Measurements from ENCODE around the gene RPL10A. TPM values are rescaled to one million over a fixed set of nuclear protein-coding genes. Genes with fewer than 3 reads are reported as not detected.
A peak's percentile ranks its signal among the peaks of the same experiment; 100 is the strongest.
"Not testable (repeated sequence)": the region's sequence is repeated elsewhere in the genome, so short reads cannot be mapped to it uniquely, and the experiment has no call there.

RPL10A gene
- total RNA-seq, 2 experiments from 2014 or later: 2,437 to 2,507 TPM

DNA sequence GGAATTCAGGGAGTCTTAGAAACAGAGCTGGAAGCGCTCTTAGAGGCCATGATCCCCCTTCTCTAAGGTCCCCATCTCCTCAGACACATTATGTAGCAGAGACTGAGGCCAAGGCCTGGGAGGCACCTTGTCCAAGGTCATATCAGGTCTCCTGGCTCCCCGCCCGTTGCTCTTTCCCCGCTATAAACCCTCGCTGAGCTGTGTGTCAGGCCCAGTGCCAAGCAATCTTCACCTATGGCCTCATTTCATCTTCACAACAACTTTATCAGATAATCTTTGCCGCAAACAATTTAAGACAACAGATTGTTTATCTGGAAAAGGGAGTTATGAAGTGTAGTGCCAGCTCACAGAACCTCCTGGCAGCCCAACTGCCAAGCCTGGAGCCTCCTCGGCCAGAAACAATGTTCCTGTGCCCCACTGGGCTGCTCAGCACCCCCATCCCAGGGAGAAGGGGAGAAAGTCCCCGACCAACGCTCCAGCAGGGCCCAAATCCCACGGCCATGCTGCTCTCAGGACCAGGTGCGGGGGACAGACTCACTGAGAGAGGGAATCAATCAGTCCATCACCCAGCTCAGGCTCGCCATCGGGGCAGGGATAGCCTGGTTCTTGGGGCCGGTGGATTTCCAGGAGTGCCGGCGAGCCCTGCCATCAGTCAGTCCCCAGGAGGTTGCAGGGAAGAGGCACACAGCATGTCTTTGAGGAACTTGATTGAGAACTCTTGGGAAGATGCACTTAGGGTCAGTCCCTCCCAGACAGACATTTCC, 32.9 kb upstream of the RPL10A start:
- no peak overlapping the region for H3K4me3 Mint-ChIP-seq
- H3K4me1 Mint-ChIP-seq (ENCODE audit: low read depth): no peaks in the 10 kb centered on the region
- no peaks in the 10 kb centered on the region for H3K27me3 Mint-ChIP-seq (ENCODE audit: low read depth)
- no peaks in the 10 kb centered on the region for H3K36me3 Mint-ChIP-seq (ENCODE audit: low read depth)
- DNase-seq: no peak
- intact Hi-C loops (cut with micrococcal nuclease): no loop called here
- CTCF ChIA-PET: interaction anchor here (1.4 kb wide), 1 partner anchor 14 kb away, joined by 3 read pairs; no protein-coding TSS in a partner anchor
- H3K9me3 Mint-ChIP-seq: no peaks in the 10 kb centered on the region
- H3K27ac Mint-ChIP-seq: no peak overlapping the region

DNA sequence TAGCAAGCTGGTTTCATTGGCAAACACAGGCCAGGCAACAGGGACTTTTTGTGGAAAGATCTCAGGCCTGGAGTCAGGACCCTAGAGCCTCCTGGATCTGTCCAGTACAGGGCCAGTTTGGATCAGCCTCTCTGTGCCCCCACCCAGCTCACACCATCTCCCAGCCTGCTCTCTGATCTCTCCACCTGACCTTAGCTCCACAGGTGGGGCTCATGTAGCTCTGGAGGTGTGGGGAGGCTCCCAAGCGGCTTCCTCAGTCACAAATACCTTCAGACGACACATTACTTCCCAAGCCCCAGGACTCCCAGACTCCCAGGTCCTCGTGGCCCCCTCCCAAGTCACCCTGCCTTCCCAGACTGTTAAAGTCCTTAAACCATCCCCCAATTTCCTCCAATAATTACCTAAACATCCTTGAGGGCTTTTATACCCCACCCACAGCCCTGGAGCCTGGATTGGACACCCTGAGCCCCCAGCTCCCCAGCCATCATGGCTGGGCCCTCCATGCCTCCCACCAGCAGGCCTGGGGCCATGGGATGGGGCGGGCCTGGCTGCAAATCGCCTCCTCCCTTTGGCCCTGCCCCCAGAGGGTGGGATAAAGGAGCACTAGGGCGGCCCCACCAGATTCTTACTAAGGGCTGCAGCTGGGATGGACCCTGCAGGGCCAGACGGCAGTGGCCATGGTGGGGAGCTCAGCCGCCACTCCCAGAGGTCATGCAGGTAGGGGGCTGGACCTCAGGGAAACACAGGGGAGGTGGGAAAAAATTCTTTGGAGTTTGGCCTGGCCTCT, 31.9 kb upstream of the RPL10A start:
- Mint-ChIP-seq H3K9me3 (no peaks in the 10 kb centered on the region), H3K27ac (no peak overlapping the region), H3K4me1 (ENCODE audit: low read depth) (no peaks in the 10 kb centered on the region), H3K36me3 (ENCODE audit: low read depth) (no peaks in the 10 kb centered on the region), H3K27me3 (ENCODE audit: low read depth) (no peaks in the 10 kb centered on the region), H3K4me3 (no peak overlapping the region)
- DNase-seq: no peak
- intact Hi-C loops (cut with micrococcal nuclease): no loop called here
- CTCF ChIA-PET: interaction anchor here (0.6 to 1.0 kb wide), 2 partner anchors 15 to 94 kb away, joined by 3 to 5 read pairs; partner anchors contain the start of gene PPARD

- H3K27ac Mint-ChIP-seq; H3K9me3 Mint-ChIP-seq; H3K4me3 Mint-ChIP-seq; intact Hi-C loops (cut with micrococcal nuclease); DNase-seq; H3K27me3 Mint-ChIP-seq (ENCODE audit: low read depth); H3K36me3 Mint-ChIP-seq (ENCODE audit: low read depth); H3K4me1 Mint-ChIP-seq (ENCODE audit: low read depth): not testable (repeated sequence)
- CTCF ChIA-PET: interaction anchor here (0.6 to 2.4 kb wide), 3 partner anchors 11 to 605 kb away, joined by 3 to 6 read pairs (median 4); no protein-coding TSS in a partner anchor
Observed at GRCh38 chr6:35438378-35439065, 29.7 kb upstream of the RPL10A start.

DNA sequence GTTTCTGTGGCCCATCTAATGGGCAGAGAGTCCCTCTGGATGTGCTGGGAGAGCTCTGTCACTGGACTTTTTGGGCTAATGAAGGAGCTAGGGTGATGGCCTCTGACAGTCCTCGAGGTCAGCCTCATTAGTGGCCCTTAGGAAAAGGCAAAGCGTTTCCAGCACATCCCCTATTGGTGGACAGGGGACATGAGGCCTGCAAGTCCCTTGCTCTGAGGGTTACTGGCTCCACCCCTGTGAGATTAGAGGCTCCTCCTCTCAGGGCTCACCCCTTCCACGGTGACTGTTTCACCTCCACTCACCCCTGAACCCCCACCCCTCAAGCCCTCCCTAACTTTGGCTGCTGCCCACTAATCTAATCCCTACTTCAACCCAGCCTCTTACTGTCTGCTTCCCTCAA, 28.9 kb upstream of the RPL10A start:
- intact Hi-C loops (cut with micrococcal nuclease): no loop called here
- H3K27me3 Mint-ChIP-seq (ENCODE audit: low read depth): no peaks in the 10 kb centered on the region
- no peak overlapping the region for H3K27ac Mint-ChIP-seq
- H3K4me1 Mint-ChIP-seq (ENCODE audit: low read depth): no peaks in the 10 kb centered on the region
- no peaks in the 10 kb centered on the region for H3K36me3 Mint-ChIP-seq (ENCODE audit: low read depth)
- no peak for DNase-seq
- H3K9me3 Mint-ChIP-seq: no peaks in the 10 kb centered on the region
- CTCF ChIA-PET: interaction anchor here (1.7 to 2.4 kb wide), 2 partner anchors 10 to 93 kb away, joined by 4 to 6 read pairs; no protein-coding TSS in a partner anchor
- no peak overlapping the region for H3K4me3 Mint-ChIP-seq

DNA sequence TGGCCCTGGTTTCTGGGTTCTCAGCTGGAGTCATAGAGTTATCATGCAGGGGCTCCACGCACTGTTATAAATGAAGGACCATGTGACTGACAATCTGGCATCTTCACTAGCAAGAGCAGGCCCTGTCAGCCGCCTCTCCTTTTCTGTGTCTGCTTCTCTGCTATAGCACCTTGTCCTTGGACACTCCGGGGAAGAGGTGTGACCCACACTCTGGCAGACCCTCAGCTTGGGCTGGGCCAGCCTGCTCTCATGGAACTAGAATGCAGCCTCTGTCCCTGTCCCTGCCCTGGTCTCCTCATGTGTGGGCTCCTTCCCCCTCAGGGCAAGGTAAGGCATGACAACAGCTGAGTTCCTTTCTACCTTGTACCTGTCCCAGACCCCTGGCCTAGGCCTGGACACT, 27.0 kb upstream of the RPL10A start:
- Mint-ChIP-seq H3K4me1 (ENCODE audit: low read depth) (peaks cover 3% of the 10 kb centered on the region), H3K9me3 (no peaks in the 10 kb centered on the region), H3K27ac (no peak overlapping the region), H3K27me3 (ENCODE audit: low read depth) (no peaks in the 10 kb centered on the region), H3K36me3 (ENCODE audit: low read depth) (no peaks in the 10 kb centered on the region), H3K4me3 (no peak overlapping the region)
- intact Hi-C loops (cut with micrococcal nuclease): no loop called here
- no peak for DNase-seq
- CTCF ChIA-PET: interaction anchor here (0.6 to 1.1 kb wide), 3 partner anchors 22 to 113 kb away, joined by 3 to 5 read pairs (median 3); partner anchors contain the start of gene PPARD

- intact Hi-C loops (cut with micrococcal nuclease): no loop called here
- H3K27me3 Mint-ChIP-seq (ENCODE audit: low read depth): no peaks in the 10 kb centered on the region
- no peak overlapping the region for H3K27ac Mint-ChIP-seq
- CTCF ChIA-PET: interaction anchor here (0.6 to 1.1 kb wide), 2 partner anchors 23 to 100 kb away, joined by 3 read pairs; partner anchors contain the start of gene PPARD
- H3K4me3 Mint-ChIP-seq: no peak overlapping the region
- H3K4me1 Mint-ChIP-seq (ENCODE audit: low read depth): peaks cover 3% of the 10 kb centered on the region
- DNase-seq: no peak
- no peaks in the 10 kb centered on the region for H3K36me3 Mint-ChIP-seq (ENCODE audit: low read depth)
- H3K9me3 Mint-ChIP-seq: no peaks in the 10 kb centered on the region
Observed at GRCh38 chr6:35441642-35442041, 26.6 kb upstream of the RPL10A start.

GRCh38 chr6:35442693-35443092, 25.5 kb upstream of the RPL10A start:
- no peaks in the 10 kb centered on the region for H3K9me3 Mint-ChIP-seq
- intact Hi-C loops (cut with micrococcal nuclease): no loop called here
- no peak for DNase-seq
- no peaks in the 10 kb centered on the region for H3K27me3 Mint-ChIP-seq (ENCODE audit: low read depth)
- peaks cover 3% of the 10 kb centered on the region for H3K4me1 Mint-ChIP-seq (ENCODE audit: low read depth)
- H3K4me3 Mint-ChIP-seq: no peak overlapping the region
- no peak overlapping the region for H3K27ac Mint-ChIP-seq
- H3K36me3 Mint-ChIP-seq (ENCODE audit: low read depth): no peaks in the 10 kb centered on the region
- CTCF ChIA-PET: interaction anchor here (1.9 kb wide), 1 partner anchor 101 kb away, joined by 7 read pairs; no protein-coding TSS in a partner anchor

- H3K27ac Mint-ChIP-seq: no peak overlapping the region
Observed at GRCh38 chr6:35443341-35444030, 24.7 kb upstream of the RPL10A start.

DNA sequence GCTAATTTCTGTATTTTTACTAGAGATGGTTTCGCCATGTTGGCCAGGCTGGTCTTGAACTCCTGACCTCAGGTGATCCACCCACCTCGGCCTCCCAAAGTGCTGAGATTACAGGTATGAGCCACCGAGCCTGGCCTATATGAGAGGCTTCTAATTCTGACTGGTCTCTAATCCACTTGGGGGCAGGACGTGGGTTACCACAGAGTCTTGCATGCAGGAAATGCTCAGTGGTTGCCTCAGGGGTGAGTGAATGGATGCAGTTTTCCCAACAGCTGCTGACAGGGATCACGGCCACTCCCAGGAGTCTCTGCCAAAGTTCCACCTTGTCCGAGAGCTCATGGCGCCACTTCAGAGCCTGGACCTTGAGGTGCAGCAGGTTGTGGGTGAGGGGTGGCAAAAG, 22.5 kb upstream of the RPL10A start:
- Mint-ChIP-seq H3K36me3 (ENCODE audit: low read depth) (no peaks in the 10 kb centered on the region), H3K4me3 (no peak overlapping the region), H3K4me1 (ENCODE audit: low read depth) (peaks cover 6% of the 10 kb centered on the region), H3K27me3 (ENCODE audit: low read depth) (no peaks in the 10 kb centered on the region), H3K27ac (no peak overlapping the region), H3K9me3 (no peaks in the 10 kb centered on the region)
- DNase-seq: peak; percentile 46
- CTCF ChIA-PET: interaction anchor here (1.0 to 7.2 kb wide), 3 partner anchors 119 to 149 kb away, joined by 3 to 103 read pairs (median 4); partner anchors contain the start of gene DEF6
- intact Hi-C loops (cut with micrococcal nuclease): no loop called here

More at GRCh38 chr6:35443341-35444030, 24.7 kb upstream of the RPL10A start:
- H3K9me3 Mint-ChIP-seq: no peaks in the 10 kb centered on the region
- intact Hi-C loops (cut with micrococcal nuclease): no loop called here
- H3K27me3 Mint-ChIP-seq (ENCODE audit: low read depth): no peaks in the 10 kb centered on the region
- H3K36me3 Mint-ChIP-seq (ENCODE audit: low read depth): no peaks in the 10 kb centered on the region
- no peak for DNase-seq
- peaks cover 3% of the 10 kb centered on the region for H3K4me1 Mint-ChIP-seq (ENCODE audit: low read depth)
- no peak overlapping the region for H3K4me3 Mint-ChIP-seq
- CTCF ChIA-PET: interaction anchor here (1.9 kb wide), 1 partner anchor 102 kb away, joined by 7 read pairs; no protein-coding TSS in a partner anchor

GRCh38 chr6:35448191-35448590, 20.0 kb upstream of the RPL10A start:
- Mint-ChIP-seq H3K4me1 (ENCODE audit: low read depth) (peaks cover 11% of the 10 kb centered on the region), H3K4me3 (no peak overlapping the region), H3K9me3 (no peaks in the 10 kb centered on the region), H3K27ac (no peak overlapping the region), H3K36me3 (ENCODE audit: low read depth) (no peaks in the 10 kb centered on the region), H3K27me3 (ENCODE audit: low read depth) (no peaks in the 10 kb centered on the region)
- intact Hi-C loops (cut with micrococcal nuclease): loop anchor here (2.0 kb wide), 1 partner anchor 33 kb away; no protein-coding TSS in a partner anchor
- no peak for DNase-seq
- CTCF ChIA-PET: interaction anchor here (1.3 to 7.4 kb wide), 10 partner anchors 18 to 159 kb away, joined by 3 to 132 read pairs (median 8); partner anchors contain the start of genes DEF6 and PPARD

DNA sequence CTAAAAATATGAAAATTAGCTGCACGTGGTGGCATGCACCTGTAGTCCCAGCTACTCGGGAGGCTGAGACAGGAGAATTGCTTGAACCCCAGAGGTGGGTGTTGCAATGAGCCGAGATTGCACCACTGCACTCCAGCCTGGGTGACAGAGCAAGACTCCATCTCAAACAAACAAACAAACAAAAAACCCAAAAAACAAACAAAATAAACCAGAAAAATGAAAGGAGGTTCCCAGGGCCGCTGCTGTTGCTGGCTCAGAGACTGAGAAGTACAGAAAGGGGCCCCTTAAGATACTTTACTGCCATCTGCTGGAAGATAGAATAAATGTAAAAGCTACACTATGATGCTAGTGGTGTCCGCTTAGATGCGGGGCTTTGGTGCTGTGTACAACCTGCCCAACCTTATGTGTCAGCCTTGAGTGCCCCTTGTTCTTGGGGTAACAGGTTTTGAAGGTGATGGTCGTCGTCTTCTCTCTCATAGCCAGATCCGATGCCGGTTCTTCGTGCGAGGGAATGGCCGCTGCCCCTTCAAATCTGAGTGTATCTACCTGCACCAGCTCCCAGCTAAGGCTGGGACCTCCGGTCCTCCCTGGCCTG, 18.8 kb upstream of the RPL10A start:
- no peak overlapping the region for H3K4me3 Mint-ChIP-seq
- intact Hi-C loops (cut with micrococcal nuclease): loop anchor here (1.0 to 2.0 kb wide), 3 partner anchors 35 to 152 kb away; partner anchors contain the start of genes DEF6 and PPARD
- no peaks in the 10 kb centered on the region for H3K36me3 Mint-ChIP-seq (ENCODE audit: low read depth)
- H3K4me1 Mint-ChIP-seq (ENCODE audit: low read depth): peaks cover 20% of the 10 kb centered on the region
- CTCF ChIA-PET: interaction anchor here (0.7 to 7.4 kb wide), 34 partner anchors 8 to 164 kb away, joined by 3 to 132 read pairs (median 4); partner anchors contain the start of genes DEF6, PPARD and RPL10A
- no peak overlapping the region for H3K27ac Mint-ChIP-seq
- peak; percentile 49 for DNase-seq
- no peaks in the 10 kb centered on the region for H3K27me3 Mint-ChIP-seq (ENCODE audit: low read depth)
- no peaks in the 10 kb centered on the region for H3K9me3 Mint-ChIP-seq
